Mucosa of rectum (tissue), 2 donors: ENCODE results near the gene RBBP8NL.

ENCODE experiments used
- H3K27ac ChIP-seq, 2 donors: one replicate each; pipeline ENCODE4 v1.7.0; 2013; ENCODE audit warnings: inconsistent platforms in 2 of 2, low read depth in 2 of 2, low read length in 2 of 2
- H3K27me3 ChIP-seq, 2 donors: one replicate each; pipeline ENCODE4 v1.7.0; 2013; ENCODE audit warnings: low read length in 2 of 2; ENCODE audit not compliant: control insufficient read depth in 2 of 2, insufficient read depth in 2 of 2
- H3K36me3 ChIP-seq, 2 donors: one replicate each; pipeline ENCODE4 v1.7.0; 2013; ENCODE audit warnings: low read length in 2 of 2; ENCODE audit not compliant: control insufficient read depth in 2 of 2, insufficient read depth in 2 of 2
- H3K4me1 ChIP-seq, 2 donors: one replicate each; pipeline ENCODE4 v1.7.0; 2013; ENCODE audit warnings: low read length in 2 of 2, mild to moderate bottlenecking in 1 of 2; ENCODE audit not compliant: control insufficient read depth in 2 of 2, insufficient read depth in 2 of 2
- H3K4me3 ChIP-seq, 2 donors: one replicate each; pipeline ENCODE4 v1.7.0; 2013; ENCODE audit warnings: low read length in 2 of 2
- H3K9ac ChIP-seq, 2 donors: one replicate each; pipeline ENCODE4 v1.7.0; 2013; ENCODE audit warnings: low read length in 2 of 2, low read depth in 1 of 2, mild to moderate bottlenecking in 1 of 2
- H3K9me3 ChIP-seq, 2 donors: one replicate each; pipeline ENCODE4 v1.7.0; 2013; ENCODE audit warnings: low read length in 2 of 2; ENCODE audit not compliant: control insufficient read depth in 2 of 2
- donor health status: healthy.
- donor health status: Normal muscosa, but diverticular disease.

Gene RBBP8NL

GRCh38 chr20:62362590-62362940 is 64.8 kb downstream of the RBBP8NL start:
- no peaks in the 10 kb centered on the region for H3K9me3 ChIP-seq
- no peak overlapping the region for H3K9ac ChIP-seq
- H3K4me3 ChIP-seq: no peak overlapping the region
- peaks cover 19 to 26% of the 10 kb centered on the region in 2 donors for H3K4me1 ChIP-seq
- peak overlapping the region in 1 of 2 donors; percentile 9 for H3K27ac ChIP-seq
- peaks cover 8 to 15% of the 10 kb centered on the region in 2 donors for H3K27me3 ChIP-seq
- no peaks in the 10 kb centered on the region for H3K36me3 ChIP-seq

- Histone ChIP-seq H3K9me3 (no peaks in the 10 kb centered on the region), H3K27me3 (peaks cover 8 to 14% of the 10 kb centered on the region in 2 donors), H3K9ac (no peak overlapping the region), H3K36me3 (no peaks in the 10 kb centered on the region), H3K4me3 (no peak overlapping the region), H3K4me1 (peaks cover 18 to 28% of the 10 kb centered on the region in 2 donors), H3K27ac (peak overlapping the region in 1 of 2 donors; percentile 43)
Observed at GRCh38 chr20:62361799-62362589, 65.3 kb downstream of the RBBP8NL start.

GRCh38 chr20:62360854-62361798 is 66.2 kb downstream of the RBBP8NL start:
- Histone ChIP-seq H3K36me3 (no peaks in the 10 kb centered on the region), H3K9me3 (no peaks in the 10 kb centered on the region), H3K27ac (peak overlapping the region in 1 of 2 donors; percentile 43), H3K4me3 (no peak overlapping the region), H3K9ac (no peak overlapping the region), H3K27me3 (peaks cover 7 to 12% of the 10 kb centered on the region in 2 donors), H3K4me1 (peaks cover 24 to 34% of the 10 kb centered on the region in 2 donors)
